Progenitor cell of endocrine pancreas (in vitro differentiated cells): Measurements from ENCODE around the gene DOHH. TPM values are rescaled to one million over a fixed set of nuclear protein-coding genes. Genes with fewer than 3 reads are reported as not detected.

ENCODE experiments used
- DNase-seq: peaks from one replicate; pipeline ENCODE4 v3.0.0; 2021; ENCODE audit warnings: low spot score; ENCODE audit not compliant: unreplicated experiment
- H3K27ac Mint-ChIP-seq: 2 replicates; pipeline ENCODE4 v1.8.0; 2021; ENCODE audit warnings: mild to moderate bottlenecking, moderate library complexity, mixed read lengths
- H3K27me3 Mint-ChIP-seq: 2 replicates; pipeline ENCODE4 v1.8.0; 2021; ENCODE audit warnings: mixed read lengths
- H3K36me3 Mint-ChIP-seq: 2 replicates; pipeline ENCODE4 v1.8.0; 2022; ENCODE audit warnings: mixed read lengths; ENCODE audit not compliant: insufficient read depth
- H3K4me1 Mint-ChIP-seq: 2 replicates; pipeline ENCODE4 v1.8.0; 2021; ENCODE audit warnings: low read depth, mixed read lengths
- H3K4me3 Mint-ChIP-seq: 2 replicates; pipeline ENCODE4 v1.8.0; 2021; ENCODE audit warnings: low read depth, mild to moderate bottlenecking, moderate library complexity, mixed read lengths
- H3K9me3 Mint-ChIP-seq: 2 replicates; pipeline ENCODE4 v1.8.0; 2021; ENCODE audit warnings: low read depth, mixed read lengths
- total RNA-seq: library from RNA; stranded (reverse); gene quantifications from 2 replicates; pipeline ENCODE4 v1.2.1, GENCODE V29; 2021
- TF ChIP-seq, protein P1 (sequence below): fragments of 200-600 bp; sonication (generic); IDR thresholded peaks from one replicate; pipeline ENCODE4 v1.5.0; 2021; ENCODE audit warnings: antibody characterized with exemption, mild to moderate bottlenecking; ENCODE audit not compliant: unreplicated experiment

DOHH gene
- total RNA-seq, 1 donor from 2014 or later = 9.9 TPM

DNA sequence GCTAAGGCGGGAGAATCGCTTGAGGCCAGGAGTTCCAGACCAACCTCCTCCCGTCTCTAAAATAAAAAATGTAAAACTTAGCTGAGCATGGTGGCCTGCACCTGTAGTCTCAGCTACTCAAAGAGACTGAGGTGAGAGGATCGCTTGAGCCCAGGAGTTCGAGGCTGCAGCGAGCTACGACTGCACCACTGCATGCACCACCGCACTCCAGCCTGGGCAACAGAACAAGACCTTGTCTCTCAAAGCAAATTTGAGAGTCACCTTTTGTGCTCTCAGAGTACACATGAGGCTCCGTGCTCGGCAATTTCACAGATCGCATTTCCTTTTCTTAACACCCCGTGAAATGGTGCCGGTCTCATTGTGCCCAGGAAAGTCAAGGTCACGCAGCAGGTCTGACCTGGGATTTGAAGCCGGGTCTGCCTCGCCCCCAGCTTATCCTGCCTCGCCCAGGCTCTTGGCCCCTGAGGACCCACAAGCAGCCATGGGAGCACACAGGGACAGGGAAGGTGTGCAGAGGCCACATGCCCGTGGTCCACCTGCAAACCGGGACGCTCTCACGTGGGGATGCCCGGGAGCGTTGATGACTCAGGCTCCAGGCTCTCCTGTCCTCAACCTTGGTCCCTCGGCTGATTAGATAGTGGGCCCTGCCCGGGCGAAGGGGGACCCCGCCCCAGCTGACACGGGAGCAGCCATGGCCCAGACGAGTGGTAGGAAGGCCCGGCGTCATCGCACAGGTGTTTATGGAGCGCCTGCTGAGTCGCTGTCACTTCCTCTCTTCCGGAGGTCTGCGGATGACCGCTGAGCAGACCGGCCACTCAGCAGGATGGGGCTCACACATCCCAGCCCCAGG, 19.0 kb downstream of the DOHH start:
- TF ChIP-seq, protein P1, sequence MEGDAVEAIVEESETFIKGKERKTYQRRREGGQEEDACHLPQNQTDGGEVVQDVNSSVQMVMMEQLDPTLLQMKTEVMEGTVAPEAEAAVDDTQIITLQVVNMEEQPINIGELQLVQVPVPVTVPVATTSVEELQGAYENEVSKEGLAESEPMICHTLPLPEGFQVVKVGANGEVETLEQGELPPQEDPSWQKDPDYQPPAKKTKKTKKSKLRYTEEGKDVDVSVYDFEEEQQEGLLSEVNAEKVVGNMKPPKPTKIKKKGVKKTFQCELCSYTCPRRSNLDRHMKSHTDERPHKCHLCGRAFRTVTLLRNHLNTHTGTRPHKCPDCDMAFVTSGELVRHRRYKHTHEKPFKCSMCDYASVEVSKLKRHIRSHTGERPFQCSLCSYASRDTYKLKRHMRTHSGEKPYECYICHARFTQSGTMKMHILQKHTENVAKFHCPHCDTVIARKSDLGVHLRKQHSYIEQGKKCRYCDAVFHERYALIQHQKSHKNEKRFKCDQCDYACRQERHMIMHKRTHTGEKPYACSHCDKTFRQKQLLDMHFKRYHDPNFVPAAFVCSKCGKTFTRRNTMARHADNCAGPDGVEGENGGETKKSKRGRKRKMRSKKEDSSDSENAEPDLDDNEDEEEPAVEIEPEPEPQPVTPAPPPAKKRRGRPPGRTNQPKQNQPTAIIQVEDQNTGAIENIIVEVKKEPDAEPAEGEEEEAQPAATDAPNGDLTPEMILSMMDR = no peak
- no peak for DNase-seq
- Mint-ChIP-seq H3K4me3 (no peak overlapping the region), H3K9me3 (no peaks in the 10 kb centered on the region), H3K4me1 (peaks cover 4% of the 10 kb centered on the region), H3K27ac (no peak overlapping the region), H3K27me3 (peaks cover 6% of the 10 kb centered on the region), H3K36me3 (no peaks in the 10 kb centered on the region)

DNA sequence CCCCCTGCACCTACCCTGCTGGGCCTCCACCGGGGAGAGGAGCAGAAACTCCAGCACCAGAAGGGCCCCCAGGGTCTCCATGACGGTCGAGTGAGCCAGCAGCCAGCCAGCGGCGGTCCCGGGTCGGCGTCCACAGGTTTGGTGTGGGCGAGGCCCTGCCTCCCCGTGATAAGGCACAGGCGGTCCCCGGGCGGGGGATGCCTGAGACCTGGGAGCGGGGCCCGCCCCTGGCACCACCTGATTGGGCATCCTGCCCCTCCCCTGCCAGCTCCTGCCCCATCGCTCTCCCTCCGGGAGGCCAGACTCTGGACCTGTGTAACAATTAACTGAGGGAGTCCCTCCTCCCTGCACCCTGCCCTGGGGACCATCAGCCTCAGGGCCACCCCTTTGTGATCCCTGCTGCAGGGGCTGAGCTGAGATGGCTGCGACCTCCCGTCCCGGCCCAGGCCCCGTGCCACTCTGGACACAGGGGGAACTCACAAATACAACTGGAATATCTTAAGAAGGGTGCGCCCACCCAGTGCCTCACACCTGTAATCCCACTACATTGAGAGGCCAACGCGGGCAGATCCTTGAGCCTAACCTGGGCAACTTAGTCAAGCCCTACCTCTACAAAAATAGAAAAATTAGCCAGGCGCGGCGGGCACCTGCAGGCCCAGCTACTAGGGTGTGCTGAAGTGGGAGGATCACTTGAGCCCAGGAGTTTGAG, 19.9 kb downstream of the DOHH start, which contains the start of gene SMIM24:
Gene SMIM24 (minus strand): TSS at position 143 of the 709 bp plus-strand sequence. CDS start 62 bp downstream, at position 81.
- Mint-ChIP-seq H3K27me3 (peaks cover 6% of the 10 kb centered on the region), H3K9me3 (no peaks in the 10 kb centered on the region), H3K36me3 (no peaks in the 10 kb centered on the region), H3K4me3 (no peak within 1 kb of the TSS), H3K27ac (no peak within 1 kb of the TSS), H3K4me1 (peaks cover 4% of the 10 kb centered on the region)
- TF ChIP-seq, protein P1 = no peak
- DNase-seq = no peak

DNA sequence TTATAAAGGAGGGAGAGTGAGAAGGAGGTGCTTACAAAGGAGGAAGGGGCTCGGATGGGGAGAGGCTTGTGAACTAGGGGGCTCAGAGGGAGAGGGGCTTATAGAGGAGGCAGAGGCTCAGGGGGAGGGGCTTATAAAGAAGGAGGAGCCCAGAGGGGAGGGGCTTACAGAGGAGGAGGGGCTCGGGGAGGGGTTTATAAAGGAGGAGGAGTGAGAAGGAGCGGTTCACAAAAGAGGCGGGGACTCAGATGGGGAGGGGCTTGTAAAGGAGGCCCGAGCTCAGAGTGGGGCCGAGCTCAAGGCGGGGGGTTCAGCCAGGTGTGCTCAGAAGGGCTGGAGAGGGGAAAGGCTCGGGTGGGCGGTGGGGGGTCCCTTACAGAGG, 20.6 kb downstream of the DOHH start:
- Mint-ChIP-seq H3K36me3 (no peaks in the 10 kb centered on the region), H3K27ac (no peak overlapping the region), H3K9me3 (no peaks in the 10 kb centered on the region), H3K4me3 (no peak overlapping the region), H3K27me3 (peaks cover 6% of the 10 kb centered on the region), H3K4me1 (peaks cover 4% of the 10 kb centered on the region)
- DNase-seq = no peak
- TF ChIP-seq, protein P1 = no peak

DNA sequence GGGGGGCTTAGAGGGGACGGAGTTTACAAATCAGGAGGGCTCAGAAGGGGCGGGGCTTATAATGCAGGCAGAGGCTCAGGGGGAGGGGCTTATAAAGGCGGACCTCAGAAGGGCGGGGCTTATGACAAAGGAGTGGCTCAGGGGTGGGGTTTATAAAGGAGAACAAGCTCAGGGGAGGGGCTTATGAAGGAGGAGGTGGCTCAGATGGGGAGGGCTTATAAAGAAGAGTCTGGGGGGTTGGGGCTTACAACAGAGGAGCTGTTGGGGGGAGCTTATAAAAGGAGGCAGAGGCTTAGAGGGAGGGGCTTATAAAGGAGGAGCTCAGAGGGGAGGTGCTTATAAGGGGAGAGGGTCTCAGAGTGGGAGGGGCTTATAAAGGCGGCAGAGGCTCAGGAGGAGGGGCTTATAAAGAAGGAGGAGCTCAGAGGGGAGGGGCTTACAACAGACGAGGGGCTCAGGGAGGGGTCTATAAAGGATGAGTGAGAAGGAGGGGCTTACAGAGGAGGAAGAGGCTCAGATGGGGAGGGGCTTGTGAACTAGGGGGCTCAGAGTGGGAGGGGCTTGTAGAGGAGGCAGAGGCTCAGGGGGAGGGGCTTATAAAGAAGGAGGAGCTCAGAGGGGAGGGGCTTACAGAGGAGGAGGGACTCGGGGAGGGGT, 21.2 kb downstream of the DOHH start:
- no peaks in the 10 kb centered on the region for H3K36me3 Mint-ChIP-seq
- no peak for DNase-seq
- H3K4me3 Mint-ChIP-seq = no peak overlapping the region
- H3K27ac Mint-ChIP-seq = no peak overlapping the region
- no peaks in the 10 kb centered on the region for H3K9me3 Mint-ChIP-seq
- H3K4me1 Mint-ChIP-seq = peaks cover 4% of the 10 kb centered on the region
- H3K27me3 Mint-ChIP-seq = peaks cover 6% of the 10 kb centered on the region
- TF ChIP-seq, protein P1 = no peak

DNA sequence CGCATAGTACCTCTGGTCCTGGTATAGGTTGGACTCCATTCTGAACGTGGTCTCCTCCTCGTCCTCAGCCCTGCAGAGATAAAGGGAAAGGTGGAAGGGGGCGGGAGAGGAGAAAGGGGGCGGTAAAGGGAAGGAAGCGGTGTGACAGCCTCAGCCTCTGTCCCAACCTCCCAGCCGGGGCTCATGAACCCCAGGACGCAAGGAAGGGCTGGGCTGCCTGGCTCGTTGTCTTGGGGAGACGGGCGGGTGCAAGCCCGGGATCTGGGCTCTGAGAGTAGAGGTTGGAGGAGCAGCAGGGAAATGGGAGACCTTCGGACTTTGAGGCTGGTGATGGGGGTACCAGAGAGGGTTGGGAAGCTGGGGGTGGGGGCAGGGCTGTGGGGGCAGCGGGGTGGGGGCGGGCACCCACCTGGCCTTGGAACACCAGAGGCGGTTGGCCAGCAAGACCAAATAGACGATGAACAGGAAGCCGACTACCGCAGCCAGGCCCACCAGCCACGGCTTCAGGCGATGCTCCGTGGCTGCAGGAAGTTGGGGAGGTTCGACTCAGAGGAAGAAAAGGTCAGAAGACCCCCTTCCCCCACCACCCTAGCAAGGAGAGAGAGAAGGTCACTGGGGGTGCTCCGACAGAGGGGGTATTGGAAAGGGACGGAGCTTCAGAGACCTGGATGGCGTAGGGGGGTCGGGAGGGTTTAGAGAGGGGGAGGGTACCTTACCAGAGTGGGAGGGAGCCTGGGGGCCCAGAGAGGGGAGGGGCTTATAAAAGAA, 21.9 kb downstream of the DOHH start:
- no peaks in the 10 kb centered on the region for H3K36me3 Mint-ChIP-seq
- H3K27ac Mint-ChIP-seq = no peak overlapping the region
- H3K27me3 Mint-ChIP-seq = peaks cover 6% of the 10 kb centered on the region
- TF ChIP-seq, protein P1 = no peak
- no peak for DNase-seq
- no peaks in the 10 kb centered on the region for H3K9me3 Mint-ChIP-seq
- peaks cover 4% of the 10 kb centered on the region for H3K4me1 Mint-ChIP-seq
- no peak overlapping the region for H3K4me3 Mint-ChIP-seq
